H9 (cell line): ENCODE data around the gene VWA3A. TPM values are rescaled to one million over a fixed set of nuclear protein-coding genes. Genes with fewer than 3 reads are reported as not detected.

ENCODE experiments used
- DNase-seq: peaks from one replicate; pipeline ENCODE4 v3.0.0-alpha.2; 2017
- H2AFZ ChIP-seq: one replicate; pipeline ENCODE4 v1.6.1; 2013; ENCODE audit warnings: mild to moderate bottlenecking, low read length, control low read depth, moderate library complexity
- H2AK5ac ChIP-seq: 2 replicates; pipeline ENCODE4 v1.6.1; 2013; ENCODE audit warnings: low read length, control low read depth, mixed read lengths; ENCODE audit not compliant: insufficient read length
- H2BK120ac ChIP-seq: one replicate; pipeline ENCODE4 v1.6.1; 2013; ENCODE audit warnings: low read depth, mild to moderate bottlenecking, low read length, control low read depth, inconsistent platforms; ENCODE audit not compliant: poor library complexity, severe bottlenecking
- H2BK12ac ChIP-seq: 2 replicates; pipeline ENCODE4 v1.6.1; 2013; ENCODE audit warnings: low read length, control low read depth, mixed read lengths, low read depth; ENCODE audit not compliant: insufficient read length
- H2BK15ac ChIP-seq: 2 replicates; pipeline ENCODE4 v1.6.1; 2013; ENCODE audit warnings: low read depth, low read length, control low read depth
- H2BK20ac ChIP-seq: one replicate; pipeline ENCODE4 v1.6.1; 2013; ENCODE audit warnings: low read depth, mild to moderate bottlenecking, low read length, control low read depth, inconsistent platforms; ENCODE audit not compliant: poor library complexity, severe bottlenecking
- H2BK5ac ChIP-seq: 2 replicates; pipeline ENCODE4 v1.6.1; 2013; ENCODE audit warnings: low read length, control low read depth, mixed read lengths; ENCODE audit not compliant: insufficient read length
- H3K14ac ChIP-seq: 2 replicates; pipeline ENCODE4 v1.6.1; 2013; ENCODE audit warnings: low read length, control low read depth; ENCODE audit not compliant: insufficient read depth
- H3K18ac ChIP-seq: 2 replicates; pipeline ENCODE4 v1.6.1; 2013; ENCODE audit warnings: low read depth, mild to moderate bottlenecking, mixed read lengths, low read length, control low read depth; ENCODE audit not compliant: insufficient read length
- H3K23ac ChIP-seq: 2 replicates; pipeline ENCODE4 v1.6.1; 2013; ENCODE audit warnings: low read length, control low read depth, mixed read lengths, low read depth; ENCODE audit not compliant: insufficient read length
- H3K23me2 ChIP-seq: 2 replicates; pipeline ENCODE4 v1.6.1; 2013; ENCODE audit warnings: low read depth, mild to moderate bottlenecking, mixed read lengths, low read length, control low read depth; ENCODE audit not compliant: insufficient read length, poor library complexity, severe bottlenecking
- H3K27ac ChIP-seq: 2 replicates; pipeline ENCODE4 v1.5.1; 2013; ENCODE audit warnings: low read length, control low read depth, mixed read lengths, low read depth; ENCODE audit not compliant: insufficient read length
- H3K27me3 ChIP-seq: 2 replicates; pipeline ENCODE4 v1.6.1; 2013; ENCODE audit warnings: low read length, control low read depth, inconsistent platforms; ENCODE audit not compliant: insufficient read depth
- H3K4ac ChIP-seq: 2 replicates; pipeline ENCODE4 v1.6.1; 2013; ENCODE audit warnings: low read depth, mild to moderate bottlenecking, control low read depth, inconsistent platforms, low read length, moderate library complexity
- H3K4me1 ChIP-seq: 2 replicates; pipeline ENCODE4 v1.6.1; 2013; ENCODE audit warnings: low read length, control low read depth, inconsistent platforms; ENCODE audit not compliant: insufficient read depth
- H3K4me2 ChIP-seq: 2 replicates; pipeline ENCODE4 v1.6.1; 2013; ENCODE audit warnings: low read length, control low read depth, mixed read lengths; ENCODE audit not compliant: insufficient read length, insufficient read depth
- H3K56ac ChIP-seq: 2 replicates; pipeline ENCODE4 v1.6.1; 2013; ENCODE audit warnings: low read depth, mild to moderate bottlenecking, mixed read lengths, low read length, control low read depth; ENCODE audit not compliant: insufficient read length
- H3K79me1 ChIP-seq: 2 replicates; pipeline ENCODE4 v1.6.1; 2013; ENCODE audit warnings: low read depth, mild to moderate bottlenecking, moderate library complexity, low read length, control low read depth, inconsistent platforms; ENCODE audit not compliant: insufficient read depth, poor library complexity, severe bottlenecking
- H3K79me2 ChIP-seq: 2 replicates; pipeline ENCODE4 v1.6.1; 2013; ENCODE audit warnings: low read length, control low read depth, inconsistent platforms; ENCODE audit not compliant: insufficient read depth
- H3K9ac ChIP-seq: 2 replicates; pipeline ENCODE4 v1.6.1; 2013; ENCODE audit warnings: low read length, control low read depth, mixed read lengths; ENCODE audit not compliant: insufficient read length; ENCODE audit errors: extremely low read depth
- H3K9me3 ChIP-seq: one replicate; pipeline ENCODE4 v1.6.1; 2013; ENCODE audit warnings: low read depth, low read length, inconsistent platforms; ENCODE audit not compliant: control insufficient read depth
- H3T11ph ChIP-seq: one replicate; pipeline ENCODE4 v1.6.1; 2013; ENCODE audit warnings: mild to moderate bottlenecking, low read length, control low read depth, inconsistent platforms
- H4K20me1 ChIP-seq: one replicate; pipeline ENCODE4 v1.6.1; 2013; ENCODE audit not compliant: control insufficient read depth, insufficient read length, insufficient read depth
- H4K5ac ChIP-seq: 2 replicates; pipeline ENCODE4 v1.6.1; 2013; ENCODE audit warnings: low read depth, mild to moderate bottlenecking, mixed read lengths, low read length, control low read depth; ENCODE audit not compliant: insufficient read length
- H4K8ac ChIP-seq: replicated peaks from 2 replicates; pipeline ENCODE4 v1.6.1; 2013; ENCODE audit warnings: low read length, control low read depth, mixed read lengths, low read depth; ENCODE audit not compliant: insufficient read length
- H4K91ac ChIP-seq: 2 replicates; pipeline ENCODE4 v1.6.1; 2013; ENCODE audit warnings: low read depth, mild to moderate bottlenecking, moderate library complexity, mixed read lengths, low read length, control low read depth; ENCODE audit not compliant: insufficient read length
- H3K27ac Mint-ChIP-seq, 3 experiments: 2 replicates in 2 of 3; 3 replicates in 1 of 3; pipeline ENCODE4 v1.8.0; 2020 to 2021; ENCODE audit warnings: mixed read lengths in 3 of 3, mild to moderate bottlenecking in 1 of 3, moderate library complexity in 1 of 3
- H3K27me3 Mint-ChIP-seq: 2 replicates; pipeline ENCODE4 v1.8.0; 2021; ENCODE audit warnings: low read depth, mild to moderate bottlenecking, moderate library complexity, mixed read lengths
- H3K36me3 Mint-ChIP-seq, 3 experiments: 2 replicates in 2 of 3; 3 replicates in 1 of 3; pipeline ENCODE4 v1.8.0; 2020 to 2021; ENCODE audit warnings: low read depth in 3 of 3, mixed read lengths in 3 of 3; ENCODE audit not compliant: insufficient read depth in 1 of 3
- H3K4me1 Mint-ChIP-seq, 2 experiments: 2 replicates each; pipeline ENCODE4 v1.8.0; 2020; ENCODE audit warnings: mixed read lengths in 2 of 2
- H3K4me3 Mint-ChIP-seq, 2 experiments: 2 replicates in 1 of 2; 3 replicates in 1 of 2; pipeline ENCODE4 v1.8.0; 2020 to 2021; ENCODE audit warnings: mild to moderate bottlenecking in 2 of 2, mixed read lengths in 2 of 2, moderate library complexity in 1 of 2
- H3K9me3 Mint-ChIP-seq, 2 experiments: 2 replicates in 1 of 2; 3 replicates in 1 of 2; pipeline ENCODE4 v1.8.0; 2020; ENCODE audit warnings: mild to moderate bottlenecking in 2 of 2, mixed read lengths in 2 of 2, moderate library complexity in 1 of 2
- CTCF ChIP-seq: fragments of 200-600 bp; sonication (generic); conservative IDR thresholded peaks from 3 replicates; pipeline ENCODE4 v1.8.0; 2021; ENCODE audit warnings: antibody characterized with exemption, mild to moderate bottlenecking
- WGBS: extraction: QIAGEN DNeasy Blood & Tissue Kit; methylation state at CpG from one replicate; pipeline ENCODE4 v1.1.7; 2013; ENCODE audit warnings: missing lambda C conversion rate, low lambda C conversion rate, mixed read lengths; ENCODE audit not compliant: insufficient read length; ENCODE audit errors: extremely low coverage; 5-methylcytosine and 5-hydroxymethylcytosine counted together
- total RNA-seq: library from RNA; stranded (reverse); gene quantifications from 2 replicates; pipeline ENCODE4 v1.2.1, GENCODE V29; 2021

The VWA3A gene
- total RNA-seq, 1 experiment from 2014 or later: not detected

- Histone ChIP-seq H3T11ph (no peak overlapping the region), H2BK15ac (no peak overlapping the region), H4K5ac (no peak overlapping the region), H3K18ac (no peak overlapping the region), H3K9ac (no peak overlapping the region), H2AK5ac (no peak overlapping the region), H3K79me2 (no peaks in the 10 kb centered on the region), H4K91ac (no peak overlapping the region), H3K23ac (no peak overlapping the region), H3K14ac (no peak overlapping the region), H3K4me2 (no peak overlapping the region), H2BK120ac (no peak overlapping the region), H2AFZ (no peak overlapping the region), H3K79me1 (no peaks in the 10 kb centered on the region), H3K27ac (no peak overlapping the region), H4K20me1 (no peaks in the 10 kb centered on the region), H3K56ac (no peak overlapping the region), H3K23me2 (peaks cover 12% of the 10 kb centered on the region), H4K8ac (no peak overlapping the region), H3K4ac (no peak overlapping the region), H3K4me1 (no peaks in the 10 kb centered on the region), H3K9me3 (no peaks in the 10 kb centered on the region), H3K27me3 (no peaks in the 10 kb centered on the region), H2BK5ac (no peak overlapping the region), H2BK20ac (no peak overlapping the region), H2BK12ac (no peak overlapping the region)
- no peak overlapping the region for H3K27ac Mint-ChIP-seq
- peak; percentile 77 for DNase-seq
- WGBS: no CpG with 5 or more reads among the region's 3 CpGs
- TF ChIP-seq CTCF: peak; percentile 79
- peaks cover 18 to 24% of the 10 kb centered on the region in 2 experiments for H3K4me1 Mint-ChIP-seq
- H3K4me3 Mint-ChIP-seq: no peak overlapping the region
- no peaks in the 10 kb centered on the region for H3K36me3 Mint-ChIP-seq
- no peaks in the 10 kb centered on the region for H3K9me3 Mint-ChIP-seq
- H3K27me3 Mint-ChIP-seq: peaks cover 13% of the 10 kb centered on the region
Measured at GRCh38 chr16:22186517-22186916, 94.2 kb downstream of the VWA3A start.
